ENCODE data around the gene UBE3D.

UBE3D gene

GRCh38 chr6:82978362-82978945 lies 87.2 kb downstream of the UBE3D start:
- H3K9me3 ChIP-seq (ENCODE audit: control insufficient read depth, low read length): no peaks in the 10 kb centered on the region
- no peak overlapping the region for H3K27ac ChIP-seq
- H3K4me2 ChIP-seq (ENCODE audit: low read length): no peak overlapping the region
- H2AFZ ChIP-seq: no peak overlapping the region
- TF ChIP-seq, protein P1, sequence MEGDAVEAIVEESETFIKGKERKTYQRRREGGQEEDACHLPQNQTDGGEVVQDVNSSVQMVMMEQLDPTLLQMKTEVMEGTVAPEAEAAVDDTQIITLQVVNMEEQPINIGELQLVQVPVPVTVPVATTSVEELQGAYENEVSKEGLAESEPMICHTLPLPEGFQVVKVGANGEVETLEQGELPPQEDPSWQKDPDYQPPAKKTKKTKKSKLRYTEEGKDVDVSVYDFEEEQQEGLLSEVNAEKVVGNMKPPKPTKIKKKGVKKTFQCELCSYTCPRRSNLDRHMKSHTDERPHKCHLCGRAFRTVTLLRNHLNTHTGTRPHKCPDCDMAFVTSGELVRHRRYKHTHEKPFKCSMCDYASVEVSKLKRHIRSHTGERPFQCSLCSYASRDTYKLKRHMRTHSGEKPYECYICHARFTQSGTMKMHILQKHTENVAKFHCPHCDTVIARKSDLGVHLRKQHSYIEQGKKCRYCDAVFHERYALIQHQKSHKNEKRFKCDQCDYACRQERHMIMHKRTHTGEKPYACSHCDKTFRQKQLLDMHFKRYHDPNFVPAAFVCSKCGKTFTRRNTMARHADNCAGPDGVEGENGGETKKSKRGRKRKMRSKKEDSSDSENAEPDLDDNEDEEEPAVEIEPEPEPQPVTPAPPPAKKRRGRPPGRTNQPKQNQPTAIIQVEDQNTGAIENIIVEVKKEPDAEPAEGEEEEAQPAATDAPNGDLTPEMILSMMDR (IDR thresholded peaks at IDR 0.05): no peak
- H3K9ac ChIP-seq: no peak overlapping the region
- H3K4me1 ChIP-seq: no peaks in the 10 kb centered on the region
- no peaks in the 10 kb centered on the region for H3K36me3 ChIP-seq (ENCODE audit: control insufficient read depth, insufficient read depth, low read length)
- H3K27me3 ChIP-seq (ENCODE audit: control insufficient read depth, insufficient read depth, low read length): no peaks in the 10 kb centered on the region
- H3K79me2 ChIP-seq: no peaks in the 10 kb centered on the region
- no peak overlapping the region for H3K4me3 ChIP-seq (ENCODE audit: low read depth, low read length)

GRCh38 chr6:82976179-82976578 lies 89.5 kb downstream of the UBE3D start:
- TF ChIP-seq, protein P1 (IDR thresholded peaks at IDR 0.05): no peak
- H3K9ac ChIP-seq: no peak overlapping the region

GRCh38 chr6:82971877-82972460 lies 93.7 kb downstream of the UBE3D start:
- no peak overlapping the region for H3K9ac ChIP-seq
- no peak overlapping the region for H3K27ac ChIP-seq
- no peak overlapping the region for H3K4me3 ChIP-seq (ENCODE audit: low read depth, low read length)
- H2AFZ ChIP-seq: no peak overlapping the region
- H3K4me1 ChIP-seq: no peaks in the 10 kb centered on the region
- H3K9me3 ChIP-seq (ENCODE audit: control insufficient read depth, low read length): no peaks in the 10 kb centered on the region
- H3K36me3 ChIP-seq (ENCODE audit: control insufficient read depth, insufficient read depth, low read length): no peaks in the 10 kb centered on the region
- no peak overlapping the region for H3K4me2 ChIP-seq (ENCODE audit: low read length)
- H3K27me3 ChIP-seq (ENCODE audit: control insufficient read depth, insufficient read depth, low read length): no peaks in the 10 kb centered on the region
- TF ChIP-seq, protein P1 (IDR thresholded peaks at IDR 0.05): no peak
- H3K79me2 ChIP-seq: no peaks in the 10 kb centered on the region

More at GRCh38 chr6:82976179-82976578, 89.5 kb downstream of the UBE3D start:
- no peaks in the 10 kb centered on the region for H3K27me3 ChIP-seq (ENCODE audit: control insufficient read depth, insufficient read depth, low read length)
- H3K4me2 ChIP-seq (ENCODE audit: low read length): no peak overlapping the region
- H2AFZ ChIP-seq: no peak overlapping the region
- H3K4me3 ChIP-seq (ENCODE audit: low read depth, low read length): no peak overlapping the region
- H3K79me2 ChIP-seq: no peaks in the 10 kb centered on the region
- H3K27ac ChIP-seq: no peak overlapping the region
- no peaks in the 10 kb centered on the region for H3K36me3 ChIP-seq (ENCODE audit: control insufficient read depth, insufficient read depth, low read length)
- no peaks in the 10 kb centered on the region for H3K4me1 ChIP-seq
- no peaks in the 10 kb centered on the region for H3K9me3 ChIP-seq (ENCODE audit: control insufficient read depth, low read length)

DNA sequence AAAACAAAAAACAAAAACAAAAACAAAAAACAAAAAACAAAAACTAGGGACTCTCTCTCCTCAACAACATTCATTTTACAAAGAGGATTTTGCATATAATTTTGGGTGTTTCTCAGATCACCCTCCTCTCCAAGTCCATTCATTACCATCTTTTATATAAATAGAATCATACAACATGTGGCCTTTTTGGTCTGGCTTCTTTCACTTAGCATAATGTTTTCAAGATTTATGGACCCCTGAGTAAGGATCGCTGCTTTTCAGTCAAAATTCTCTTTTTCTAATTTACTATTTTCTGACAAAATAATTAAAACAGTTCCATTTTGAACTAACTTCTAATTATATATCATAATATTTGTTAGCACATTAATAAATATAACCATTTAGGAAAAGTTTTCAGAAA lies 94.8 kb downstream of the UBE3D start:
- no peak overlapping the region for H3K4me2 ChIP-seq (ENCODE audit: low read length)

More for the DNA sequence above, 94.8 kb downstream of the UBE3D start:
- H3K4me1 ChIP-seq: no peaks in the 10 kb centered on the region
- H3K79me2 ChIP-seq: no peaks in the 10 kb centered on the region
- H2AFZ ChIP-seq: no peak overlapping the region
- H3K27me3 ChIP-seq (ENCODE audit: control insufficient read depth, insufficient read depth, low read length): no peaks in the 10 kb centered on the region
- no peaks in the 10 kb centered on the region for H3K36me3 ChIP-seq (ENCODE audit: control insufficient read depth, insufficient read depth, low read length)
- no peak overlapping the region for H3K9ac ChIP-seq
- H3K4me3 ChIP-seq (ENCODE audit: low read depth, low read length): no peak overlapping the region
- no peak overlapping the region for H3K27ac ChIP-seq
- no peaks in the 10 kb centered on the region for H3K9me3 ChIP-seq (ENCODE audit: control insufficient read depth, low read length)
- TF ChIP-seq, protein P1 (IDR thresholded peaks at IDR 0.05): no peak
